GM18517 (cell line): Measurements from ENCODE around the gene HDGF.
"Not testable (repeated sequence)": the region's sequence is repeated elsewhere in the genome, so short reads cannot be mapped to it uniquely, and the experiment has no call there.

Experiments used
- ATAC-seq: cut with Tn5 transposase; IDR thresholded peaks from one replicate; pipeline ENCODE4 v1.9.1; 2021; ENCODE audit warnings: mild to moderate bottlenecking, moderate library complexity; ENCODE audit not compliant: unreplicated experiment

HDGF gene

GRCh38 chr1:156767101-156767878 lies 15.8 kb upstream of the HDGF start, which contains the start of gene PRCC:
Gene PRCC (plus strand): TSS chr1:156767535. CDS start chr1:156767772, 237 bp downstream.
- peak; percentile 93 for ATAC-seq

GRCh38 chr1:156766298-156767100 lies 15.0 kb upstream of the HDGF start:
- ATAC-seq = peak; percentile 3

GRCh38 chr1:156765666-156766065 lies 14.2 kb upstream of the HDGF start:
- ATAC-seq = no peak

GRCh38 chr1:156765136-156765535 lies 13.7 kb upstream of the HDGF start:
- ATAC-seq = not testable (repeated sequence)

GRCh38 chr1:156760796-156761104 lies 9.3 kb upstream of the HDGF start:
- ATAC-seq = no peak

GRCh38 chr1:156760092-156760795 lies 8.8 kb upstream of the HDGF start:
- no peak for ATAC-seq

- not testable (repeated sequence) for ATAC-seq
Measured at GRCh38 chr1:156757572-156758253, 6.2 kb upstream of the HDGF start.

- no peak for ATAC-seq
Measured at GRCh38 chr1:156756355-156756754, 4.9 kb upstream of the HDGF start.

GRCh38 chr1:156755527-156755950 lies 4.1 kb upstream of the HDGF start:
- no peak for ATAC-seq

GRCh38 chr1:156754219-156754618 lies 2.7 kb upstream of the HDGF start:
- ATAC-seq = no peak

- ATAC-seq = no peak
Measured at GRCh38 chr1:156752843-156753482, 1.5 kb upstream of the HDGF start.

GRCh38 chr1:156751757-156752481 lies 444 bp upstream of the HDGF start:
- ATAC-seq = peak; percentile 52

- no peak for ATAC-seq
Measured at GRCh38 chr1:156750711-156751450, 594 bp downstream of the HDGF start.

- ATAC-seq = no peak
Measured at GRCh38 chr1:156750191-156750672, 1.2 kb downstream of the HDGF start.

GRCh38 chr1:156749419-156750118 lies 1.9 kb downstream of the HDGF start:
- ATAC-seq = no peak

- ATAC-seq = no peak
Measured at GRCh38 chr1:156748670-156749418, 2.6 kb downstream of the HDGF start.
